Placental pericyte (primary cell): Measurements from ENCODE around the gene ZFYVE19. TPM values are rescaled to one million over a fixed set of nuclear protein-coding genes. Genes with fewer than 3 reads are reported as not detected.

Experiments used
- small RNA-seq: library from RNA; depleted of rRNA; stranded (forward); fragments of <200 nt; gene quantifications from one replicate; pipeline ENCODE3, GENCODE V24; 2012; ENCODE audit warnings: low replicate concordance
- total RNA-seq: library from RNA; depleted of rRNA; stranded (reverse); fragments of >200 nt; gene quantifications from 2 replicates; pipeline ENCODE4 v1.2.3, GENCODE V29; 2012

The ZFYVE19 gene, protein sequence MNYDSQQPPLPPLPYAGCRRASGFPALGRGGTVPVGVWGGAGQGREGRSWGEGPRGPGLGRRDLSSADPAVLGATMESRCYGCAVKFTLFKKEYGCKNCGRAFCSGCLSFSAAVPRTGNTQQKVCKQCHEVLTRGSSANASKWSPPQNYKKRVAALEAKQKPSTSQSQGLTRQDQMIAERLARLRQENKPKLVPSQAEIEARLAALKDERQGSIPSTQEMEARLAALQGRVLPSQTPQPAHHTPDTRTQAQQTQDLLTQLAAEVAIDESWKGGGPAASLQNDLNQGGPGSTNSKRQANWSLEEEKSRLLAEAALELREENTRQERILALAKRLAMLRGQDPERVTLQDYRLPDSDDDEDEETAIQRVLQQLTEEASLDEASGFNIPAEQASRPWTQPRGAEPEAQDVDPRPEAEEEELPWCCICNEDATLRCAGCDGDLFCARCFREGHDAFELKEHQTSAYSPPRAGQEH
- total RNA-seq = 20.6 and 25.6 TPM in 2 replicates

DNA sequence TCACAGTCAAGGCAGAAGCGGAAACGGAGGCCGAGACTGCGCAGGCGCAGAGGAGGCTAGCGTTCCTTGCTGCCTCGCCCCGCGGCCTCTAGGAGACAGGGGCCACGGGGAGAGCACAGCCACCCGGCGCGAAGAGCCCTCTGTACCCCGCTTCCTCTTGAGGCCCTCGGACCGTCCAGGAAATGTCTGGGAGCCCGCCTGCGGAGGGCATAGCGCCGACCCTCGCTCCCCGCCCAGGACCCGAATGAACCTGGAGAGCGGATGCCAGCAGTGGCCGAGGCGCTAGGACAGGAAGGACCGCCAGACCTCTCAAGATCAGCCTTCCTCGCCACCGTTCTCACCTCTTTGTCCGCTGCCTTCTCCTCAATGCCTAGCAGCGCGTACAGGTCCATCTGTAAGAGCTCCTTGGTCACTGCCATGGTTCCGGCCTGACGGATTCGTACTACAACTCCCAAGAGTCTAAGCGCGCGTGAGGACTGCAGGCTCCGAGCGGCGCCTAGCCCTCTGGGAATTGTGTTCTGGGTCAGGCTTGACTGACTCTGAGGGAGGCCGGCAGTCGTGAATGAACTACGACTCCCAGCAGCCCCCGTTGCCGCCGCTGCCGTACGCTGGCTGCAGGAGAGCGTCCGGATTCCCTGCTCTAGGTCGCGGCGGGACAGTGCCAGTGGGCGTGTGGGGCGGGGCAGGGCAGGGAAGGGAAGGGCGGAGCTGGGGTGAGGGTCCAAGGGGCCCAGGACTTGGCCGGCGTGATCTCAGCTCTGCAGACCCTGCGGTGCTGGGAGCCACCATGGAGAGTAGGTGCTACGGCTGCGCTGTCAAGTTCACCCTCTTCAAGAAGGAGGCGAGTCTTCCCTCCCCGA is at the start of gene ZFYVE19, which contains the start of gene DNAJC17:
Gene ZFYVE19, plus strand, starts transcription at position 62 of the 860 bp plus-strand sequence. Its CDS starts 501 bp downstream, at position 563.
Gene DNAJC17, minus strand, starts transcription at position 446 of the 860 bp plus-strand sequence. Its CDS starts 27 bp downstream, at position 419.

DNA sequence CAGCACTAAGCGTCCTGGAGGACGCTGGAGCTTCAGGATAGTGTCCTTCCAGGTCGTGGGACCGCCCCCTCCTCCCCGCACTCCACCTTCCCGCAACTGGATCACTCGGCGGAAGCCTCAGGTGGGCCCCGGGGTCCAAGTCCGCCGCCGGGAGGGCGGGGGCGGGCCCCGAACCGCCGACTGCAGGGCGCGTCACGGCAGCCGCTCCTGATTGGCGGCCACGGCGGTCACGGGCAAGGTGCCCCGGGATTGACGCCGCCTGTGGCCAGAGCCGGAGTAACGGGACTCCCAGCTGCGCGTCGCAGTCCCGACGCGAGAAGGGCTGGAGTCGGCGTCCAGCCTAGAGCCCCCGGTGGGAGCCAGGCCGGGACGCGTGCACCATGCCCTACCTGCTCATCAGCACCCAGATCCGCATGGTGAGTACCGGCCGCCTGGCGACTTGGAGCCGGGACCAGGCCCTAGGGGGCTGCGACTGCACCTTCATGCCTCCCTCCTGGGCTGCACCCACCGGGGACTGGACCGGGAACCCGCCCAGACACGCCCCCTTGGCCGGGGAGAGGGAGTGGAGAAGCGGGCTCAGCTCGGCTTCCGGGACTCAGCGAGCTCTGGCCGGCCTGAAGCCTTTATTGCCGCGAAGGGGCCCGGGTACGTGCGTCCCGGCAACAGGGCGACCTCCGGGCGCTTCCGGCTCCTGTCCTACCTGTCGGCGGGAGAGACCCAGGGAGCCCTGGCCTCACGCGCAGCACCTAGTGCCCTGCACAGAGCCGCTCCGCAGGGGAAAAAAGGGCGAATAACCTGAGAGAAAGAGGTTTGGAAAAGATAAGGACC is 42.9 kb upstream of the ZFYVE19 start, which contains the start of gene GCHFR:
Gene GCHFR, plus strand, starts transcription at position 268 of the 828 bp plus-strand sequence. Its CDS starts 113 bp downstream, at position 381.

DNA sequence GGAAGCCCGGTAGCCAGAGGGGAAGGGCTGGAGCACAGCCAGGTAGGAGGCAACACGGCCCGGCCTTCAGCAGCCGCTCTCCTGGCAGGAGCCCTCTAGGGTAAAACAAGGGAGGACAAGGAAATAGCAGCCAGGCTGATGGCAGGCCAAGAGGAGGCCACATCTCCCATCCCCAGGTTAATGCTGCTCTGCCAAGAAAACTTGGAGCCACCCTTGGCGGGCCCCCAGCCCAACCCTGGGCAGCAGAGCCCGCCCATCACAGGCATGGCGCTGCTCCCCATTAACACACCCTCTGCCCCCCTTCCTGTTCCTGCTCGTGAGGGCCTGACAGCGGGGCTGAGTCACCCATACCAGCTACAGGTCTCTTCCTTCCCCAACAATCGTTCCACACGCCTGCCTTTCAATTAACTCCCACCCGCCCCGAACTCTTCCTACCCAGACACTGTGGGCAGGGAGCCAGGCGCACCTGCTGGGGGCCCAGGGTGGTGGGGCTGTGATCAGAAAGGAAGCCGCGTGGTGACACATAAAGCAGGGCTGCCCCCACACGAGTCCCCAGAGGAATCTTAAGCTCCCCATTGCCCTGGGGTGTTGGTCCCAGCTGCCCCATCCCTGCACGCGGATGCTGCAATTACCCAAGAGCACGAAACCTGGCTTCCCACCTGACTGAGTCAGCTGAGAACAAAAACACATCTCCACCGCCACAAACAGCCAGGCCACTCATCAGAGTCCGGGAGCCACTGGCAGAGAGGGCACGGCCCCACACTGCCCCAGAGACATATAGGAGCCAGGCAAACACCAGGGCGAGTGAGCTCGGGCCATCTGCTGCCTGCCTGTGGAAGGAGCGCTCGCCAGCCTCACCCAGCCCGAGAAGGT is 37.4 kb upstream of the ZFYVE19 start, which contains the start of gene C15orf62:
Gene C15orf62, plus strand, starts transcription at position 707 of the 873 bp plus-strand sequence. CDS start 516 bp downstream, outside the sequence.

DNA sequence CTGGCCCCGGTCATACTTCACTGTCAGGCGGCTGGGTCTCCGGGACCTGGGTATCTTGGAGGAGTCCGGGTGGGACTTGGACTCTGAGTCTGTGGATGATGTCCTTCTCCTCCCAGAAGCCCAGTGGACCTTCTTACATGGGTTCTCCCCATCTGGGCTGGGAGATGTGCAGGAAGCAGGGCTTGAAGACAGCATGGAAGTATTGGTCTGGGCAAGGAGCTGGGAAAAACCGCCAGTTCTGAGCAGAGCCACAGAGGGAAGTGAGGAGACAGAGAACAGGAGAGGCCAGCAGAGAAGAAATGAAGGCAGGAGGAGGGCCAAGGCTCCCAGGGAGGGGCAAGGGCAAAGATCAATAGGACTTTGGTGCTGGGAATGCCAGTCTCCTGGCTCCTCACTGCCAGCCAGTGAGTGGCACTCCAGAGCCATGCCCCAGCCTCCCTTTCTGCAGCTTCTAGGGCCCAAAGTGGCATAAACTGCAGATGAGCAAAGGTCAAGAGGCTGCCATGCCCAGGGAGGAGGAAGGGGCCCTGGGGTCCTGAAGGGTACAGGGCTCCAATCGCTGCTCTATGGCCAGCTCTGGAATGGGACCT is 21.7 kb downstream of the ZFYVE19 start, which contains the start of gene PPP1R14D:
Gene PPP1R14D, minus strand, starts transcription at position 262 of the 590 bp plus-strand sequence. Its CDS starts 67 bp downstream, at position 195.

DNA sequence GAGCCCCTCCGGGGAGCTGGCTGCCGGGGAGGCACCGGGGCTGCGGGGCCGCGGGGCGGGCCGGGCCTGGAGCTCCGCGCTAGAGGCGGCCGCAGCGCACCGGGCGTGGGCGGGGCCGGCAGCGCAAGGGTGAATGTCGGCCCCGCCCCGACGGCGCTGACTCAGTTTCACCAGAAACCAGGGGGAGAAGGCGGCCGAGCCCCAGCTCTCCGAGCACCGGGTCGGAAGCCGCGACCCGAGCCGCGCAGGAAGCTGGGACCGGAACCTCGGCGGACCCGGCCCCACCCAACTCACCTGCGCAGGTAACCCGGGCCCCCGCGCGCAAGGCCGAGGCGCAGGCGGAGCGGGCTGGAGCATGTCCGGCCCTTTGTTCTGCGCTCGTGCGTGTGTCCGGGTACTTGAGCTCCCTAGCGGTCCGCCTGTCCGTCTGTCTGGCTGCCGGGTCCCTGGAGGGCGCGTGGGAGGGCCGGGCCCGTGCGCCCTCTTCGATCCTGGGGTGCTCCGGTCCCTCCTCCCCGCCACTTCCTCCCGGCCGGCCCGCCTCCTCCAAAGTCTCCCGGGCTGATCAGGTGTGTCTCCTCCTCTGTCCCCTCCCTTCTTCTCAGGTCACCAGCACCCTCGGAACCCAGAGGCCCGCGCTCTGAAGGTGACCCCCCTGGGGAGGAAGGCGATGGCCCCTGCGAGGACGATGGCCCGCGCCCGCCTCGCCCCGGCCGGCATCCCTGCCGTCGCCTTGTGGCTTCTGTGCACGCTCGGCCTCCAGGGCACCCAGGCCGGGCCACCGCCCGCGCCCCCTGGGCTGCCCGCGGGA is 37.2 kb downstream of the ZFYVE19 start, which contains the start of gene SPINT1:
Gene SPINT1, plus strand, starts transcription at position 164 of the 811 bp plus-strand sequence. Its CDS starts 507 bp downstream, at position 671.

Small RNA genes lying within 50 kb of the gene (small RNA-seq; reads per million reads assigned to genes)
- not detected for gene SUMO2P15

Other genes starting within 250 kb of the ZFYVE19 start
- 12.0 and 15.0 TPM in 2 replicates for gene CCDC32, start 242.0 kb upstream of the ZFYVE19 start, total RNA-seq
- 11.4 and 15.6 TPM in 2 replicates for gene RPUSD2, start 237.8 kb upstream of the ZFYVE19 start, total RNA-seq
- gene KNL1, start 212.8 kb upstream of the ZFYVE19 start, total RNA-seq = 1.1 and 63.7 TPM in 2 replicates
- gene RAD51, start 111.9 kb upstream of the ZFYVE19 start, total RNA-seq = 2.0 and 10.7 TPM in 2 replicates
- gene RMDN3, start 51.8 kb upstream of the ZFYVE19 start, total RNA-seq = 24.2 and 36.3 TPM in 2 replicates
- 1.0 and 3.3 TPM in 2 replicates for gene GCHFR, start 43.0 kb upstream of the ZFYVE19 start, total RNA-seq
- not detected in 2 replicates for gene C15orf62, start 37.1 kb upstream of the ZFYVE19 start, total RNA-seq
- gene DNAJC17, start 384 bp downstream of the ZFYVE19 start, total RNA-seq = 13.6 and 17.2 TPM in 2 replicates
- not detected in 2 replicates for gene PPP1R14D, start 21.6 kb downstream of the ZFYVE19 start, total RNA-seq
- gene SPINT1, start 37.0 kb downstream of the ZFYVE19 start, total RNA-seq = 0.44 and 1.3 TPM in 2 replicates
- not detected in 2 replicates for gene RHOV, start 67.1 kb downstream of the ZFYVE19 start, total RNA-seq
- 56.7 and 78.3 TPM in 2 replicates for gene VPS18, start 87.4 kb downstream of the ZFYVE19 start, total RNA-seq
- 9.4 and 53.4 TPM in 2 replicates for gene DLL4, start 122.3 kb downstream of the ZFYVE19 start, total RNA-seq
- 57.3 and 143 TPM in 2 replicates for gene CHAC1, start 146.4 kb downstream of the ZFYVE19 start, total RNA-seq